RPMI8226 (cell line): ENCODE measurements around the gene SEMA3C.

ENCODE experiments used
- DNase-seq: peaks from one replicate; pipeline ENCODE4 v3.0.0-alpha.2; 2015

SEMA3C gene

GRCh38 chr7:80773787-80774508, 144.9 kb downstream of the SEMA3C start:
- no peak for DNase-seq

- DNase-seq, result peak; percentile 51
Measured at GRCh38 chr7:80772347-80772993, 146.4 kb downstream of the SEMA3C start.

GRCh38 chr7:80771523-80771922, 147.3 kb downstream of the SEMA3C start:
- DNase-seq, result peak; percentile 15

- DNase-seq, result peak; percentile 11
Measured at GRCh38 chr7:80770675-80771081, 148.2 kb downstream of the SEMA3C start.

GRCh38 chr7:80770061-80770460, 148.8 kb downstream of the SEMA3C start:
- no peak for DNase-seq

- no peak for DNase-seq
Measured at GRCh38 chr7:80768756-80769155, 150.1 kb downstream of the SEMA3C start.

- DNase-seq, result no peak
Measured at GRCh38 chr7:80767654-80768053, 151.2 kb downstream of the SEMA3C start.

- DNase-seq, result no peak
Measured at GRCh38 chr7:80766724-80767123, 152.1 kb downstream of the SEMA3C start.

GRCh38 chr7:80764132-80764531, 154.7 kb downstream of the SEMA3C start:
- no peak for DNase-seq

- no peak for DNase-seq
Measured at GRCh38 chr7:80763704-80764103, 155.1 kb downstream of the SEMA3C start.

GRCh38 chr7:80763289-80763688, 155.6 kb downstream of the SEMA3C start:
- DNase-seq, result no peak

- DNase-seq, result no peak
Measured at GRCh38 chr7:80760292-80760691, 158.6 kb downstream of the SEMA3C start.

GRCh38 chr7:80752954-80753690, 165.7 kb downstream of the SEMA3C start:
- no peak for DNase-seq

- DNase-seq, result no peak
Measured at GRCh38 chr7:80749270-80749669, 169.6 kb downstream of the SEMA3C start.

GRCh38 chr7:80748363-80749042, 170.3 kb downstream of the SEMA3C start:
- no peak for DNase-seq

- DNase-seq, result no peak
Measured at GRCh38 chr7:80740778-80741545, 177.9 kb downstream of the SEMA3C start.

GRCh38 chr7:80736371-80737125, 182.3 kb downstream of the SEMA3C start:
- no peak for DNase-seq

GRCh38 chr7:80735330-80735729, 183.5 kb downstream of the SEMA3C start:
- no peak for DNase-seq

- DNase-seq, result no peak
Measured at GRCh38 chr7:80734011-80734410, 184.8 kb downstream of the SEMA3C start.

GRCh38 chr7:80733333-80733915, 185.4 kb downstream of the SEMA3C start:
- no peak for DNase-seq

GRCh38 chr7:80732630-80733029, 186.2 kb downstream of the SEMA3C start:
- DNase-seq, result peak; percentile 27
